HepG2 (cell line): ENCODE data around the gene ACKR3. TPM values are rescaled to one million over a fixed set of nuclear protein-coding genes. Genes with fewer than 3 reads are reported as not detected.
A peak's percentile ranks its signal among the peaks of the same experiment; 100 is the strongest.

Experiments
- ATAC-seq: fragments of 200-7000 bp; cut with Tn5 transposase; 3 replicates; pipeline ENCODE4 v1.9.1; 2020; ENCODE audit warnings: mild to moderate bottlenecking, moderate library complexity
- BruUV-seq: library from RNA; stranded (reverse); fragments of 400-500 nt; replicated peaks from 2 replicates; lab custom pipeline; 2021; lab: Mats Ljungman, UMichigan
- CTCF ChIA-PET: fragments of 300-600 bp; formaldehyde crosslinking; extraction: SDS; loops from one replicate; lab custom pipeline; 2021; ENCODE audit warnings: low total read pairs, inconsistent platforms, low intra/inter-chr PET ratio; lab: Yijun Ruan, JAX
- POLR2A ChIA-PET: fragments of 350-600 bp; sonication (Branson Sonifier 250); formaldehyde crosslinking; loops from one replicate; lab custom pipeline; 2020; ENCODE audit warnings: antibody characterized with exemption, inconsistent platforms; lab: Yijun Ruan, JAX
- DNase-seq: peaks from one replicate; pipeline ENCODE4 v3.0.0-alpha.2; 2015; ENCODE audit warnings: low spot score
- FAIRE-seq: peaks from 3 replicates; lab custom pipeline; 2011; peaks lifted over from hg19 to GRCh38; lab: Jason Lieb, UNC
- H2AFZ ChIP-seq: one replicate; pipeline ENCODE4 v1.6.1; 2011; ENCODE audit warnings: low read length, inconsistent platforms
- H3K27ac ChIP-seq: fragments of 300-600 bp; 3 replicates; pipeline ENCODE4 v1.8.0; 2011; ENCODE audit warnings: mixed run types, mild to moderate bottlenecking, mixed read lengths, low read length, inconsistent platforms; ENCODE audit not compliant: insufficient read depth; ENCODE audit errors: extremely low read length
- H3K27me3 ChIP-seq, 2 experiments: fragments of 200-600 bp in 1 of 2; 2 replicates in 1 of 2; 3 replicates in 1 of 2; pipeline versions ENCODE4 v1.6.0 to v1.8.0; 2011; ENCODE audit warnings: low read length in 2 of 2, mild to moderate bottlenecking in 2 of 2, moderate library complexity in 2 of 2, inconsistent platforms in 1 of 2; ENCODE audit not compliant: insufficient read depth in 2 of 2, control insufficient read depth in 1 of 2
- H3K36me3 ChIP-seq, 2 experiments: fragments of 200-600 bp in 1 of 2; replicated peaks in 1 of 2; 2 replicates in 1 of 2; 3 replicates in 1 of 2; pipeline versions ENCODE4 v1.5.1 to v1.8.0; 2011; ENCODE audit warnings: low read length in 2 of 2, inconsistent platforms in 1 of 2; ENCODE audit not compliant: insufficient read depth in 2 of 2, control insufficient read depth in 1 of 2
- H3K4me1 ChIP-seq: 2 replicates; pipeline ENCODE4 v1.5.1; 2012; ENCODE audit warnings: low read length, inconsistent platforms; ENCODE audit not compliant: insufficient read depth
- H3K4me2 ChIP-seq: 2 replicates; pipeline ENCODE4 v1.6.0; 2011; ENCODE audit warnings: low read depth, low read length, inconsistent platforms
- H3K4me3 ChIP-seq, 3 experiments: fragments of 200-600 bp in 1 of 3; sonication (generic), shearing (Covaris generic) in 1 of 3; replicated peaks in 1 of 3; 2 replicates each; pipeline ENCODE4 v1.5.1; 2011 to 2016; ENCODE audit warnings: low read length in 3 of 3, inconsistent platforms in 2 of 3, low read depth in 2 of 3, mild to moderate bottlenecking in 2 of 3, control low read depth in 1 of 3, mixed read lengths in 1 of 3; ENCODE audit not compliant: insufficient read depth in 1 of 3
- H3K79me2 ChIP-seq: one replicate; pipeline ENCODE4 v1.6.1; 2011; ENCODE audit warnings: low read length, inconsistent platforms; ENCODE audit not compliant: insufficient read depth
- H3K9ac ChIP-seq: 2 replicates; pipeline ENCODE4 v1.6.0; 2011; ENCODE audit warnings: mild to moderate bottlenecking, low read depth, low read length, inconsistent platforms; ENCODE audit not compliant: insufficient read depth
- H3K9me3 ChIP-seq: 2 replicates; pipeline ENCODE4 v1.5.1; 2012; ENCODE audit warnings: mild to moderate bottlenecking, low read length
- H4K20me1 ChIP-seq: 2 replicates; pipeline ENCODE4 v1.6.0; 2011; ENCODE audit warnings: inconsistent platforms, mild to moderate bottlenecking, low read length, moderate library complexity; ENCODE audit not compliant: insufficient read depth
- FOXM1 ChIP-seq: sonication (generic); formaldehyde crosslinking; IDR thresholded peaks from 2 replicates; pipeline ENCODE4 v1.5.0; 2020; ENCODE audit warnings: missing genetic modification reagents
- MAFF ChIP-seq: IDR thresholded peaks from 2 replicates; pipeline ENCODE4 v1.6.1; 2011; ENCODE audit warnings: low read depth, low read length, improper control_type of control experiment
- STAG1 ChIP-seq: sonication (generic); formaldehyde crosslinking; IDR thresholded peaks from 2 replicates; pipeline ENCODE4 v1.4.0; 2020; ENCODE audit warnings: missing genetic modification reagents
- ZBTB1 ChIP-seq: sonication (generic); formaldehyde crosslinking; IDR thresholded peaks from 2 replicates; pipeline ENCODE4 v1.4.0; 2020; ENCODE audit warnings: missing genetic modification reagents, borderline replicate concordance
- ZC3H13 ChIP-seq: sonication (generic); formaldehyde crosslinking; IDR thresholded peaks from 2 replicates; pipeline ENCODE4 v1.8.1; 2023; ENCODE audit warnings: mild to moderate bottlenecking, missing genetic modification reagents, moderate library complexity
- ZFYVE20 ChIP-seq: sonication (generic); formaldehyde crosslinking; IDR thresholded peaks from 2 replicates; pipeline ENCODE4 v1.8.0; 2023; ENCODE audit warnings: low read depth, mild to moderate bottlenecking, moderate library complexity, missing genetic modification reagents, borderline replicate concordance
- WGBS: methylation state at CpG from one replicate; pipeline ENCODE4 v1.1.6; 2017; ENCODE audit warnings: low lambda C conversion rate; 5-methylcytosine and 5-hydroxymethylcytosine counted together
- in situ Hi-C: cut with HindIII; loops from 2 replicates; pipeline ENCODE4 v1.10.0; 2017; ENCODE audit warnings: low pct_unique_long_range_greater_than_20kb; ENCODE audit not compliant: extremely low pct_ligation_motif_present
- intact Hi-C: fragments of 100-400 bp; cut with micrococcal nuclease; formaldehyde crosslinking; loops from one replicate; pipeline ENCODE4 v1.10.0; 2022; ENCODE audit not compliant: unreplicated experiment
- polyA plus RNA-seq, 8 experiments: library from polyadenylated mRNA; depleted of rRNA in 3 of 8; stranded (reverse) in 7 of 8; unstranded in 1 of 8; fragments of >200 nt; fragmentation: Illumina TruSeq in 4 of 8; extraction: Trizol in 4 of 8; gene quantifications; 2 replicates each; pipeline versions ENCODE4 v1.2.1 to v1.2.3, GENCODE V29; 2011 to 2016; ENCODE audit warnings: low read depth in 4 of 8, missing spikeins in 1 of 8, mixed read lengths in 1 of 8; ENCODE audit not compliant: insufficient read depth in 1 of 8
- total RNA-seq, 5 experiments: library from RNA; depleted of rRNA; stranded (reverse); fragments of >200 nt; fragmentation: Illumina TruSeq; extraction: Trizol; gene quantifications; 2 replicates each; pipeline ENCODE4 v1.2.3, GENCODE V29; 2016; ENCODE audit warnings: low read depth in 1 of 5
- TF ChIP-seq, protein P1 (sequence below), 2 experiments: fragments of 450-650 bp in 1 of 2; sonication (generic) in 1 of 2; formaldehyde crosslinking; IDR thresholded peaks; 2 replicates each; pipeline versions ENCODE4 v1.5.0 to v1.8.0; 2020 to 2022; ENCODE audit warnings: mild to moderate bottlenecking in 1 of 2, missing genetic modification reagents in 1 of 2
- TF ChIP-seq, protein P2 (sequence below): sonication (generic); formaldehyde crosslinking; conservative IDR thresholded peaks from 2 replicates; pipeline ENCODE4 v1.8.1; 2023; ENCODE audit warnings: missing genetic modification reagents
- TF ChIP-seq, protein P3 (sequence below): sonication (generic); formaldehyde crosslinking; IDR thresholded peaks from 2 replicates; pipeline ENCODE4 v1.4.0; 2020; ENCODE audit warnings: missing genetic modification reagents

ACKR3 gene
- total and polyA plus RNA-seq, 2 of the 13 experiments (the other 11 are each of a cell fraction or from before 2014, with no cell fraction given) = not detected

DNA sequence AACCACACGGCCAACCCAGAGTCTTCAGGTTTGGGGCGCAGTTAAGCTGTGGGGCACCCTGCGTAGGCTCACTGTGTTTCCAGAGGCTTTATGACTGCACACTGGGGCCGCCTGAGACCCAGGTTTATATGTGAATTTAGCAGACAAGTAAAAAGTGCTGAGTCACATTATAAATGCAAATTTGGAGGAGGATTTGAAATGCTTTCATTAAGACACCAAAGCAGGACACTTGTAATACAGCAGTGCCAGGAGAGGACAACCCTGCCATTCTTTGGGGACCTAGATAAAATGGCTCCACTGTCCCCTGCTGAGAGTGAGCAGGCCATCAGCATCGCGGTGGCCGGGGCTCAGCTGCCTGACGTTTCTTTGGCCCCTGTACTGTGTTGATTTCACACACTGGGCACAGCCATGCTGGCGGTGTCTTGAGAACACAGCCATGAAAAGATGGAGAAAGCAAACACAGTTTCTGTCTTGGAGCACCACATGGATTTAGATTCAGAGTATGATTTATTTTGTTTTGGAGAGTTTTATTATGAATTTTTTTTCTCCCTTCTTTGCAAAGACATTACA is 10.2 kb downstream of the ACKR3 start (continued):
- TF ChIP-seq ZFYVE20 (CRISPR knock-in tag) (no peak), ZBTB1 (CRISPR knock-in tag) (no peak), ZC3H13 (CRISPR knock-in tag) (no peak), FOXM1 (CRISPR knock-in tag) (no peak), MAFF (peak; percentile 79)
- TF ChIP-seq, protein P1, sequence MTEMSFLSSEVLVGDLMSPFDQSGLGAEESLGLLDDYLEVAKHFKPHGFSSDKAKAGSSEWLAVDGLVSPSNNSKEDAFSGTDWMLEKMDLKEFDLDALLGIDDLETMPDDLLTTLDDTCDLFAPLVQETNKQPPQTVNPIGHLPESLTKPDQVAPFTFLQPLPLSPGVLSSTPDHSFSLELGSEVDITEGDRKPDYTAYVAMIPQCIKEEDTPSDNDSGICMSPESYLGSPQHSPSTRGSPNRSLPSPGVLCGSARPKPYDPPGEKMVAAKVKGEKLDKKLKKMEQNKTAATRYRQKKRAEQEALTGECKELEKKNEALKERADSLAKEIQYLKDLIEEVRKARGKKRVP (CRISPR knock-in tag; IDR thresholded peaks at IDR 0.05) = no peak
- TF ChIP-seq, protein P2, sequence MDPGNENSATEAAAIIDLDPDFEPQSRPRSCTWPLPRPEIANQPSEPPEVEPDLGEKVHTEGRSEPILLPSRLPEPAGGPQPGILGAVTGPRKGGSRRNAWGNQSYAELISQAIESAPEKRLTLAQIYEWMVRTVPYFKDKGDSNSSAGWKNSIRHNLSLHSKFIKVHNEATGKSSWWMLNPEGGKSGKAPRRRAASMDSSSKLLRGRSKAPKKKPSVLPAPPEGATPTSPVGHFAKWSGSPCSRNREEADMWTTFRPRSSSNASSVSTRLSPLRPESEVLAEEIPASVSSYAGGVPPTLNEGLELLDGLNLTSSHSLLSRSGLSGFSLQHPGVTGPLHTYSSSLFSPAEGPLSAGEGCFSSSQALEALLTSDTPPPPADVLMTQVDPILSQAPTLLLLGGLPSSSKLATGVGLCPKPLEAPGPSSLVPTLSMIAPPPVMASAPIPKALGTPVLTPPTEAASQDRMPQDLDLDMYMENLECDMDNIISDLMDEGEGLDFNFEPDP (CRISPR knock-in tag) = no peak

DNA sequence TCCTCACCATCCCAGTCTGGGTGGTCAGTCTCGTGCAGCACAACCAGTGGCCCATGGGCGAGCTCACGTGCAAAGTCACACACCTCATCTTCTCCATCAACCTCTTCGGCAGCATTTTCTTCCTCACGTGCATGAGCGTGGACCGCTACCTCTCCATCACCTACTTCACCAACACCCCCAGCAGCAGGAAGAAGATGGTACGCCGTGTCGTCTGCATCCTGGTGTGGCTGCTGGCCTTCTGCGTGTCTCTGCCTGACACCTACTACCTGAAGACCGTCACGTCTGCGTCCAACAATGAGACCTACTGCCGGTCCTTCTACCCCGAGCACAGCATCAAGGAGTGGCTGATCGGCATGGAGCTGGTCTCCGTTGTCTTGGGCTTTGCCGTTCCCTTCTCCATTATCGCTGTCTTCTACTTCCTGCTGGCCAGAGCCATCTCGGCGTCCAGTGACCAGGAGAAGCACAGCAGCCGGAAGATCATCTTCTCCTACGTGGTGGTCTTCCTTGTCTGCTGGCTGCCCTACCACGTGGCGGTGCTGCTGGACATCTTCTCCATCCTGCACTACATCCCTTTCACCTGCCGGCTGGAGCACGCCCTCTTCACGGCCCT is 11.2 kb downstream of the ACKR3 start:
- Histone ChIP-seq H4K20me1 (no peaks in the 10 kb centered on the region), H3K36me3 (no peaks in the 10 kb centered on the region), H3K27me3 (peaks cover 7 to 44% of the 10 kb centered on the region in 2 experiments; a peak in 4 of 5 replicates), H3K4me2 (no peak overlapping the region), H3K27ac (no peak overlapping the region), H3K9ac (no peak overlapping the region), H3K79me2 (no peaks in the 10 kb centered on the region), H3K4me3 (no peak overlapping the region), H3K9me3 (no peaks in the 10 kb centered on the region), H2AFZ (no peak overlapping the region), H3K4me1 (no peaks in the 10 kb centered on the region)
- ATAC-seq (no peak), DNase-seq (no peak), FAIRE-seq (no peak)
- CTCF ChIA-PET = no interaction called here
- POLR2A ChIA-PET = no interaction called here
- 64% methylated on average over 29 of the region's 29 CpGs for WGBS
- TF ChIP-seq STAG1 (CRISPR knock-in tag) = peak; percentile 27; the same call in 1 of the 2 replicates
- TF ChIP-seq, protein P3, sequence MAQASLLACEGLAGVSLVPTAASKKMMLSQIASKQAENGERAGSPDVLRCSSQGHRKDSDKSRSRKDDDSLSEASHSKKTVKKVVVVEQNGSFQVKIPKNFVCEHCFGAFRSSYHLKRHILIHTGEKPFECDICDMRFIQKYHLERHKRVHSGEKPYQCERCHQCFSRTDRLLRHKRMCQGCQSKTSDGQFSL (CRISPR knock-in tag) = no peak
- in situ Hi-C loops (no loop called here), intact Hi-C loops (no loop called here)
- BruUV-seq = no TSS peak
